BE2C (cell line): ENCODE results near the gene NELFE.
"Not testable (repeated sequence)": the region's sequence is repeated elsewhere in the genome, so short reads cannot be mapped to it uniquely, and the experiment has no call there.

Source experiments
- DNase-seq: peaks from one replicate; pipeline ENCODE4 v3.0.0-alpha.2; 2020
- H3K27me3 ChIP-seq: fragments of 250-450 bp; sonication (Bioruptor Pico); 2 replicates; pipeline ENCODE4 v1.5.1; 2020; ENCODE audit warnings: mild to moderate bottlenecking
- H3K36me3 ChIP-seq: fragments of 250-450 bp; sonication (Bioruptor Pico); 2 replicates; pipeline ENCODE4 v1.5.1; 2020; ENCODE audit warnings: mild to moderate bottlenecking
- H3K4me1 ChIP-seq: fragments of 250-450 bp; sonication (Bioruptor Pico); 2 replicates; pipeline ENCODE4 v1.5.1; 2020
- H3K4me3 ChIP-seq: 2 replicates; pipeline ENCODE4 v1.5.1; 2011; ENCODE audit warnings: low read depth, low read length
- H3K9me3 ChIP-seq: fragments of 250-450 bp; sonication (Bioruptor Pico); 2 replicates; pipeline ENCODE4 v1.5.1; 2020
- CTCF ChIP-seq: IDR thresholded peaks from 2 replicates; pipeline ENCODE4 v1.5.1; 2012; ENCODE audit warnings: mild to moderate bottlenecking, low read depth, low read length

The NELFE gene

DNA sequence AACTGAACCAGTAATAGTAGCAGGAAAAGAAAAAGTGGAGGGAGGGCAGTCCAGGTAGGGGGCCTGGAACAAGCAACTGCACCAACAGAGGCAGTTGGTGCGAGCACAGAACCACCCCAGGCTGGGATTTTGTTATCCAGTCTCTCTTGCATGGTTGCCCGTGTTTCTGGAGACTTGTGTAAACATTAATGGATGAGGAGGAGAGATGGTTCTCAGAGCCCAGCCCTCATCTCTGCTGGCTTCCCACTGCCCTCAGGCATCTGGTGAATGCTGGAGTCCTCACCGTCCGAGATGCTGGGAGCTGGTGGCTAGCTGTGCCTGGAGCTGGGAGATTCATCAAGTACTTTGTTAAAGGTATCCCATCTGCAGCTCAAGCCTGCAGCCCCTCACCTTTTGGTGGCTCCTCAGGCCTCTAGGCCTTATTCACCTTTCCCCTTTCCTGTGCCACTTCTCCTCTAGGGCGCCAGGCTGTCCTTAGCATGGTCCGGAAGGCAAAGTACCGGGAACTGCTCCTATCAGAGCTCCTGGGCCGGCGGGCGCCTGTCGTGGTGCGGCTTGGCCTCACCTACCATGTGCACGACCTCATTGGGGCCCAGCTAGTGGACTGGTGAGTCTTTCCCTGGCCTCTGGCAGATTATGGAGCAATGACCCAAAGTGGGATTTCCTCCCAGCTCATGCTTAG is 21.6 kb upstream of the NELFE start:
- H3K27me3 ChIP-seq, H3K4me1 ChIP-seq, H3K36me3 ChIP-seq, DNase-seq, H3K4me3 ChIP-seq, H3K9me3 ChIP-seq: not testable (repeated sequence)

GRCh38 chr6:31979238-31979898 is 20.6 kb upstream of the NELFE start:
- H3K4me3 ChIP-seq, result no peak overlapping the region
- no peaks in the 10 kb centered on the region for H3K27me3 ChIP-seq
- H3K36me3 ChIP-seq, result no peaks in the 10 kb centered on the region; the same call in 1 of the 2 replicates
- no peak for TF ChIP-seq CTCF
- no peaks in the 10 kb centered on the region for H3K9me3 ChIP-seq
- no peaks in the 10 kb centered on the region for H3K4me1 ChIP-seq
- no peak for DNase-seq

DNA sequence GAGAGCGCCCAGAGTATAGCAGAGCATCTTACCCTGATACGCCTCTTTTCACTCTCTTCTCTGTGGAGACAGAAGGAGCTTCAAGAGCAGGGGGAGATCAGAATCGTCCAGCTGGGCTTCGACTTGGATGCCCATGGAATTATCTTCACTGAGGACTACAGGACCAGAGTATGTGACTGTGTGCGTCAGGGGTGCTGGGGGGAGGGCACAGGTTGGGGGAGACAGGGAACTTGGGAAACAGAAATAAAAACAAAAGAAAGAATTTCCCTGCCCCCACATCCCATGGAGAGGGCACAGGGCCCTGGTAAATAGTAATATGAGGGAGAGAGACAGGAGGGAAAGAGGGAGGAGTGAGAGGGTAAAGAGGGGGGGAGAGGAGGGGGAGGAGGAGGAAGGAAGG is 20.1 kb upstream of the NELFE start:
- Histone ChIP-seq H3K4me3 (no peak overlapping the region), H3K36me3 (no peaks in the 10 kb centered on the region; the same call in 1 of the 2 replicates), H3K4me1 (no peaks in the 10 kb centered on the region), H3K9me3 (no peaks in the 10 kb centered on the region), H3K27me3 (no peaks in the 10 kb centered on the region)
- DNase-seq, result no peak
- no peak for TF ChIP-seq CTCF

- Histone ChIP-seq H3K27me3 (no peaks in the 10 kb centered on the region), H3K9me3 (no peaks in the 10 kb centered on the region), H3K4me3 (no peak overlapping the region), H3K4me1 (no peaks in the 10 kb centered on the region), H3K36me3 (no peaks in the 10 kb centered on the region; the same call in 1 of the 2 replicates)
- no peak for TF ChIP-seq CTCF
- no peak for DNase-seq
Measured at GRCh38 chr6:31977816-31978431, 19.2 kb upstream of the NELFE start.

DNA sequence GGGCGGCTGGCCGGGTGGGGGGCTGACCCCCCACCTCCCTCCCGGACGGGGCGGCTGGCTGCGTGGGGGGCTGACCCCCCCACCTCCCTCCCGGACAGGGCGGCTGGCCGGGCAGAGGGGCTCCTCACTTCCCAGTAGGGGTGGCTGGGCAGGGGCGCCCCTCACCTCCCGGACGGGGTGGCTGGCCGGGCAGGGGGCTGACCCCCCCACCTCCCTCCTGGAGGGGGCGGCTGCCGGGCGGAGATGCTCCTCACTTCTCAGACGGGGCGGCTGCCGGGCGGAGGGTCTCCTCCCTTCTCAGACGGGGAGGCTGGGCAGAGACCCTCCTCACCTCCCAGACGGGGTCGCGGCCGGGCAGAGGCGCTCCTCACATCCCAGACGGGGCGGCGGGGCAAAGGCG is 17.3 kb upstream of the NELFE start:
- not testable (repeated sequence) for H3K36me3 ChIP-seq, H3K4me3 ChIP-seq, H3K9me3 ChIP-seq, DNase-seq, H3K27me3 ChIP-seq, H3K4me1 ChIP-seq

GRCh38 chr6:31972709-31973350 is 14.1 kb upstream of the NELFE start:
- Histone ChIP-seq H3K4me3 (peak overlapping the region; percentile 82), H3K9me3 (no peaks in the 10 kb centered on the region), H3K27me3 (no peaks in the 10 kb centered on the region), H3K4me1 (no peaks in the 10 kb centered on the region), H3K36me3 (peaks cover 15% of the 10 kb centered on the region)
- no peak for DNase-seq
- TF ChIP-seq CTCF, result no peak
